Neural progenitor cell (in vitro differentiated cells): ENCODE data around the gene PCNX3. TPM values are rescaled to one million over a fixed set of nuclear protein-coding genes. Genes with fewer than 3 reads are reported as not detected.

ENCODE experiments used
- DNase-seq: peaks from one replicate; pipeline ENCODE4 v3.0.0-alpha.2; 2016; ENCODE audit warnings: low spot score
- H2AFZ ChIP-seq: fragments of 200-600 bp; sonication (generic); replicated peaks from 2 replicates; pipeline ENCODE4 v1.6.1; 2016; ENCODE audit warnings: antibody characterized with exemption
- H3F3A ChIP-seq: fragments of 200-600 bp; sonication (generic); 2 replicates; pipeline ENCODE4 v1.6.1; 2016; ENCODE audit warnings: antibody characterized with exemption, low read depth
- H3K27ac ChIP-seq: fragments of 200-600 bp; sonication (generic); 2 replicates; pipeline ENCODE4 v1.5.1; 2016; ENCODE audit warnings: mild to moderate bottlenecking
- H3K27me3 ChIP-seq: fragments of 200-600 bp; sonication (generic); 2 replicates; pipeline ENCODE4 v1.6.1; 2016; ENCODE audit warnings: mild to moderate bottlenecking, moderate library complexity
- H3K36me3 ChIP-seq: fragments of 200-600 bp; sonication (generic); 2 replicates; pipeline ENCODE4 v1.5.1; 2016
- H3K4me1 ChIP-seq: fragments of 200-600 bp; sonication (generic); 2 replicates; pipeline ENCODE4 v1.6.1; 2016; ENCODE audit warnings: mixed run types
- H3K4me2 ChIP-seq: fragments of 200-600 bp; sonication (generic); 2 replicates; pipeline ENCODE4 v1.6.1; 2016
- H3K4me3 ChIP-seq: fragments of 200-600 bp; sonication (generic); 2 replicates; pipeline ENCODE4 v1.5.1; 2016
- H3K79me2 ChIP-seq: fragments of 200-600 bp; sonication (generic); 2 replicates; pipeline ENCODE4 v1.6.1; 2016; ENCODE audit warnings: low read depth
- H3K9ac ChIP-seq: fragments of 200-600 bp; sonication (generic); 2 replicates; pipeline ENCODE4 v1.6.1; 2016
- H3K9me3 ChIP-seq: fragments of 200-600 bp; sonication (generic); 2 replicates; pipeline ENCODE4 v1.5.1; 2016; ENCODE audit warnings: low read depth
- H4K20me1 ChIP-seq: fragments of 200-600 bp; sonication (generic); 2 replicates; pipeline ENCODE4 v1.6.1; 2016; ENCODE audit warnings: low read depth
- H3K27ac Mint-ChIP-seq: 3 replicates; pipeline ENCODE4 v1.8.0; 2021; ENCODE audit warnings: mixed read lengths
- H3K27me3 Mint-ChIP-seq: 2 replicates; pipeline ENCODE4 v1.8.0; 2022; ENCODE audit warnings: low read depth, mild to moderate bottlenecking, inconsistent platforms, moderate library complexity, mixed read lengths; ENCODE audit not compliant: insufficient read depth
- H3K36me3 Mint-ChIP-seq: 3 replicates; pipeline ENCODE4 v1.8.0; 2021; ENCODE audit warnings: mixed read lengths
- H3K4me1 Mint-ChIP-seq: 3 replicates; pipeline ENCODE4 v1.8.0; 2021; ENCODE audit warnings: mixed read lengths
- H3K4me3 Mint-ChIP-seq: 3 replicates; pipeline ENCODE4 v1.8.0; 2021; ENCODE audit warnings: mild to moderate bottlenecking, moderate library complexity, mixed read lengths
- H3K9me3 Mint-ChIP-seq: 3 replicates; pipeline ENCODE4 v1.8.0; 2020; ENCODE audit warnings: mixed read lengths
- EZH2 ChIP-seq: fragments of 200-600 bp; sonication (generic); IDR thresholded peaks from 2 replicates; pipeline ENCODE4 v1.6.1; 2017; ENCODE audit warnings: antibody characterized with exemption, mild to moderate bottlenecking, moderate library complexity
- EZH2phosphoT487 ChIP-seq: fragments of 200-600 bp; sonication (generic); IDR thresholded peaks from 2 replicates; pipeline ENCODE4 v1.6.1; 2017; ENCODE audit warnings: antibody characterized with exemption
- total RNA-seq: library from RNA; depleted of rRNA; stranded (reverse); fragments of >200 nt; gene quantifications from 2 replicates; pipeline ENCODE4 v1.2.3, GENCODE V29; 2015; ENCODE audit warnings: low replicate concordance
- TF ChIP-seq, protein P1 (sequence below): fragments of 200-600 bp; sonication (generic); IDR thresholded peaks from 2 replicates; pipeline ENCODE4 v1.5.1; 2017; ENCODE audit warnings: antibody characterized with exemption, mild to moderate bottlenecking

The PCNX3 gene
- total RNA-seq, 1 donor from 2014 or later, result 6.6 TPM

DNA sequence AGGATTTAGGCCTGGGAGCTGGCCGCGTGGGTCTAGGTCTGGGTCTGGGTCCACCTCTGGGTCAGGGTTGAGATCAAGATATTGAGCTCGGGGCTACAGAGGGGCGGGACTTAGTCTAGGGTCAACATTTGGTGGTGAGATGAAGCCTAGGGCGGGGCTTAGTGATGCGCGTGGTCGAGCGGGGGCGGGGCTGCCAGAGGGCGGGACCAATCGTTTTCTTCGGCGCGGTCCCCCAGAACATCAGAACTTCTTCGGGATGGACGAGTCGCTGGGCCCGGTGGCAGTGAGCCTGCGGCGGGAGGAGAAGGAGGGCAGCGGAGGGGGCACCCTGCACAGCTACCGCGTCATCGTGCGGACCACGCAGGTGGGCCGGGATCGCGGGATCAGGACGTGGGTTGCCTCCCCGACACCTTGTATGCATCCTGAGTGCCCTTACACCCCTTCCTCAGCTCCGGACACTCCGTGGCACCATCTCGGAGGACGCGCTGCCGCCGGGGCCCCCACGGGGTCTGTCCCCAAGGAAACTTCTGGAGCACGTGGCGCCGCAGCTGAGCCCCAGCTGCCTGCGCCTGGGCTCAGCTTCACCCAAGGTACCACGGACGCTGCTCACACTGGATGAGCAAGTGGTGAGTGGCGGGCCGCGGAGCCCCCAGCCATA is 26.6 kb downstream of the PCNX3 start:
- Histone ChIP-seq H3K79me2 (no peaks in the 10 kb centered on the region), H4K20me1 (peaks cover 5% of the 10 kb centered on the region), H3K9me3 (no peaks in the 10 kb centered on the region), H3F3A (peaks cover 18% of the 10 kb centered on the region), H3K27me3 (peaks cover 19% of the 10 kb centered on the region), H3K9ac (no peak overlapping the region), H3K4me3 (peak overlapping the region; percentile 28), H2AFZ (no peak overlapping the region), H3K4me2 (peak overlapping the region; percentile 69), H3K27ac (no peak overlapping the region), H3K4me1 (peaks cover 13% of the 10 kb centered on the region), H3K36me3 (no peaks in the 10 kb centered on the region)
- no peaks in the 10 kb centered on the region for H3K36me3 Mint-ChIP-seq
- H3K4me3 Mint-ChIP-seq, result peak overlapping the region; percentile 21
- TF ChIP-seq EZH2phosphoT487 (no peak), EZH2 (no peak)
- TF ChIP-seq, protein P1, sequence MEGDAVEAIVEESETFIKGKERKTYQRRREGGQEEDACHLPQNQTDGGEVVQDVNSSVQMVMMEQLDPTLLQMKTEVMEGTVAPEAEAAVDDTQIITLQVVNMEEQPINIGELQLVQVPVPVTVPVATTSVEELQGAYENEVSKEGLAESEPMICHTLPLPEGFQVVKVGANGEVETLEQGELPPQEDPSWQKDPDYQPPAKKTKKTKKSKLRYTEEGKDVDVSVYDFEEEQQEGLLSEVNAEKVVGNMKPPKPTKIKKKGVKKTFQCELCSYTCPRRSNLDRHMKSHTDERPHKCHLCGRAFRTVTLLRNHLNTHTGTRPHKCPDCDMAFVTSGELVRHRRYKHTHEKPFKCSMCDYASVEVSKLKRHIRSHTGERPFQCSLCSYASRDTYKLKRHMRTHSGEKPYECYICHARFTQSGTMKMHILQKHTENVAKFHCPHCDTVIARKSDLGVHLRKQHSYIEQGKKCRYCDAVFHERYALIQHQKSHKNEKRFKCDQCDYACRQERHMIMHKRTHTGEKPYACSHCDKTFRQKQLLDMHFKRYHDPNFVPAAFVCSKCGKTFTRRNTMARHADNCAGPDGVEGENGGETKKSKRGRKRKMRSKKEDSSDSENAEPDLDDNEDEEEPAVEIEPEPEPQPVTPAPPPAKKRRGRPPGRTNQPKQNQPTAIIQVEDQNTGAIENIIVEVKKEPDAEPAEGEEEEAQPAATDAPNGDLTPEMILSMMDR, result no peak
- DNase-seq, result peak; percentile 62
- peak overlapping the region; percentile 21 for H3K27ac Mint-ChIP-seq
- no peaks in the 10 kb centered on the region for H3K9me3 Mint-ChIP-seq
- peaks cover 27% of the 10 kb centered on the region for H3K4me1 Mint-ChIP-seq
- H3K27me3 Mint-ChIP-seq, result peaks cover 7% of the 10 kb centered on the region

GRCh38 chr11:65643971-65644370 is 28.4 kb downstream of the PCNX3 start:
- H4K20me1 ChIP-seq, result peaks cover 6% of the 10 kb centered on the region
- no peak overlapping the region for H3K4me3 ChIP-seq
- no peak for TF ChIP-seq EZH2
- TF ChIP-seq EZH2phosphoT487, result no peak
- TF ChIP-seq, protein P1, result no peak
- Mint-ChIP-seq H3K36me3 (peaks cover 2% of the 10 kb centered on the region), H3K27me3 (peaks cover 10% of the 10 kb centered on the region), H3K27ac (peak overlapping the region; percentile 78), H3K4me3 (no peak overlapping the region), H3K4me1 (peaks cover 17% of the 10 kb centered on the region), H3K9me3 (no peaks in the 10 kb centered on the region)
- no peak for DNase-seq
- no peaks in the 10 kb centered on the region for H3K4me1 ChIP-seq
- no peak overlapping the region for H2AFZ ChIP-seq
- H3F3A ChIP-seq, result peaks cover under 1% of the 10 kb centered on the region
- no peaks in the 10 kb centered on the region for H3K79me2 ChIP-seq
- H3K4me2 ChIP-seq, result no peak overlapping the region
- H3K9me3 ChIP-seq, result no peaks in the 10 kb centered on the region
- H3K27me3 ChIP-seq, result peaks cover 34% of the 10 kb centered on the region
- H3K27ac ChIP-seq, result no peak overlapping the region
- no peak overlapping the region for H3K9ac ChIP-seq
- no peaks in the 10 kb centered on the region for H3K36me3 ChIP-seq

- Histone ChIP-seq H3K27me3 (peaks cover 34% of the 10 kb centered on the region), H3K9me3 (no peaks in the 10 kb centered on the region), H3F3A (no peaks in the 10 kb centered on the region), H3K36me3 (no peaks in the 10 kb centered on the region), H2AFZ (no peak overlapping the region), H3K4me1 (no peaks in the 10 kb centered on the region), H3K79me2 (no peaks in the 10 kb centered on the region), H3K27ac (no peak overlapping the region), H4K20me1 (peaks cover 6% of the 10 kb centered on the region), H3K9ac (no peak overlapping the region), H3K4me2 (no peak overlapping the region), H3K4me3 (no peak overlapping the region)
- no peak for DNase-seq
- no peak overlapping the region for H3K27ac Mint-ChIP-seq
- H3K4me3 Mint-ChIP-seq, result no peak overlapping the region
- H3K36me3 Mint-ChIP-seq, result peaks cover 2% of the 10 kb centered on the region
- TF ChIP-seq, protein P1, result no peak
- TF ChIP-seq EZH2phosphoT487, result no peak
- no peak for TF ChIP-seq EZH2
- peaks cover 10% of the 10 kb centered on the region for H3K27me3 Mint-ChIP-seq
- H3K4me1 Mint-ChIP-seq, result peaks cover 16% of the 10 kb centered on the region
- no peaks in the 10 kb centered on the region for H3K9me3 Mint-ChIP-seq
Observed at GRCh38 chr11:65644837-65645236, 29.3 kb downstream of the PCNX3 start.
